NCI-H82 (cell line): ENCODE data around the gene ZCCHC2.

Source experiments
- DNase-seq: peaks from one replicate; lab custom pipeline; 2025; lab: John Stamatoyannopoulos, UW

The ZCCHC2 gene

DNA sequence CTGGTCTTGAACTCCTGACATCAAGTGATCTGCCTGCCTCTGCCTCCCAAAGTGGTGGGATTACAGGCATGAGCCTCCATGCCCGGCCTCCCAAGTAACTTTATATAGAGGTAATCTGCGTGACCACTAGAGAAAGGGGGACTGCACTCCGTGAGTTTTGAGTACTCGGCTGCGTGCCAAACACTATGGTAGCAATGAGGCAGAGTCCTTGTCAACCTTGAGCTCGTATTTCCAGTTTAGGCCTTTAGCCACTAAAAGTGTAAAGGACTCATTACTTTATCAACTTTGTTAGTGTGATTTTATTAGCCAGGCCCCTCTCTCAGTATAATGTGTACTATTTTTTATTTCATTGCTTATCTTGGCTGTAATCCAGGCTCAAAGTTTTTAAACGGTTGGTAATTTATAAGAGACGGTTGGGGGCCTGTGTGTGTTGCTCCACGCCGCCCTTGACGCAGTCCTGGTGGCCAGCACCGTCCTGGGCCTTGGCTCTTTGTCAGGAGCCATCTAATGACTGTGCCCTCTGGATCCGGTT is 56.2 kb downstream of the ZCCHC2 start:
- DNase-seq = no peak

- DNase-seq = no peak
Observed at GRCh38 chr18:62583376-62583775, 60.6 kb downstream of the ZCCHC2 start.

- peak; percentile 92 for DNase-seq
Observed at GRCh38 chr18:62584241-62585120, 61.7 kb downstream of the ZCCHC2 start.

GRCh38 chr18:62585274-62586150 is 62.7 kb downstream of the ZCCHC2 start:
- no peak for DNase-seq

GRCh38 chr18:62586151-62586774 is 63.4 kb downstream of the ZCCHC2 start:
- DNase-seq = peak; percentile 80

- DNase-seq = peak; percentile 48
Observed at GRCh38 chr18:62586781-62587487, 64.1 kb downstream of the ZCCHC2 start.

- no peak for DNase-seq
Observed at GRCh38 chr18:62587689-62588088, 64.9 kb downstream of the ZCCHC2 start.

DNA sequence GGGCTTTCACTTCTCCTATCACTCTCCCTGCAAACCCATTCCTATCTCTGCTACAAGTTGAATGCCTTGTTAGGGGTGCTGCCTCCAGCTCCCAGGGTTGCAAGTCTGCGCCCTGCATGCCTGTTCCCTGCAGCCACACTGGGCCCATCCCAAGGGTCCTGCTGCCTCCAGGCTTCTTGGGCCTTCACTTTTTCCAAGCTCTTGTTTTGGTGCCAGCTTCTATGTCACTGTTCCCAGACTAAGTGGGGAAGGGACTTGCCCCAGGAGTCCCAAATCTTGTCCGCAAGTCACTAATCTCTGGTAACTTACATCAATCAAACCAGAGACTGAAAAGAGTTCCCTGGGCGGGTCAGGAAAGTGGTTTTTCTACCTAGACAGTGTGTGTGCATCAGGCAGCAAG is 65.4 kb downstream of the ZCCHC2 start:
- no peak for DNase-seq

DNA sequence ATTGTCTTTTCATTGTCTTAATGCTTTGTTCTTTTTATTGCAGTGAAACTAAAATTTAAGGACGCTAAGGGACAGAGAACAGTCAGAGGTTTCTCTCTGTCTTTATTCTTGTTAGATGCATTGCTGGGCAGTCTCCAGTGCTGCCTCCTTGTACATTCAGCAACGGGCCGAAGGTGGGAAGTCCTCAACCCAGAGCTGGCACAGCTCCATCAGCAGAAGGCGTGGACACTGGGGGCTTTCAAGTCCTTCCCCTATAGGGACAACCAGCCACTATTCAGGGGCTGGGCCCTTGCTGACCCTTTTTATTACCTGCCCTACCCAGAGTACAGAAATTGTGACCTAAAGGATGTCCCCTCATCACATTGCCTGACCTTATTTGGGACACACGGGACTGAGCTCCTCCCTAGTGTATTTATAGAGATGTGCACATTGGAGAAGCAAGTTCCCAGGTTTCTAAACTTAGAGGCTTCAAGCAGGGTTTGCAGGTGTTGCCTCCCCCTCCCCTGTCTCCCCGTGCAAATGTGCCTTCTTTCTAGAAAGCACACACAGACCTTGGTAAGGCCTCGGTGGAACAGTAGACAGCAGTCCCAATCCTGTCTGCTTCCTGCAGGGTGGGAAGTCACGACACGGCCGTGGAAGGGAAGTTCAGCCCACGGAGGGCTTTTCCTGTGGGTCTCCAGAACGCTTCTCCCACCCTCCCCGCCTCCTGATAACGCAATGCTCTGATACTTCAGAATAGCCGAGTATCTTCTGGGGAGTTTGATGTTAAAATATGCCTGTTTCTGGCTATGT is 68.2 kb downstream of the ZCCHC2 start:
- DNase-seq = no peak

GRCh38 chr18:62596145-62597005 is 73.5 kb downstream of the ZCCHC2 start:
- no peak for DNase-seq

- DNase-seq = no peak
Observed at GRCh38 chr18:62601871-62602270, 79.0 kb downstream of the ZCCHC2 start.

- DNase-seq = no peak
Observed at GRCh38 chr18:62602706-62603105, 79.9 kb downstream of the ZCCHC2 start.

DNA sequence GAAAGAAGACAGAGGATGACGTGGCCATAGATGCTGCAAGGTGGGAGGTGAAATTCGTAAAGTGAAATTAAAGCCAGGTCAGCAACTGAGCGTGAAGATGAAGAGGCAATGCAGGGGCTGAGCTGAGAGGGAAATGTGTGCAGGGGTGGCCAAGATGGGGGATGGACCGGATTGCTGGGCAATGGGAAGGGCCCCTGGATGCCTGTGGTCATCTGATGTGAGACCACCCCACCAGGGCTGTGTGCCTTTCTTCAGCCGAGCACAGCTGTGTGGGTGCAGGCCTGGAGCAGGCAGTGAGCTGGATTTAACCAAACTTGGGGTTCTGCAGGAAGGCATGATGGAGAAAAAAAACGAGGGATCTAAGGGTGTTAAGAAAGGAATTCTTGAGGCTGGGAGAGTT is 80.4 kb downstream of the ZCCHC2 start:
- DNase-seq = no peak

DNA sequence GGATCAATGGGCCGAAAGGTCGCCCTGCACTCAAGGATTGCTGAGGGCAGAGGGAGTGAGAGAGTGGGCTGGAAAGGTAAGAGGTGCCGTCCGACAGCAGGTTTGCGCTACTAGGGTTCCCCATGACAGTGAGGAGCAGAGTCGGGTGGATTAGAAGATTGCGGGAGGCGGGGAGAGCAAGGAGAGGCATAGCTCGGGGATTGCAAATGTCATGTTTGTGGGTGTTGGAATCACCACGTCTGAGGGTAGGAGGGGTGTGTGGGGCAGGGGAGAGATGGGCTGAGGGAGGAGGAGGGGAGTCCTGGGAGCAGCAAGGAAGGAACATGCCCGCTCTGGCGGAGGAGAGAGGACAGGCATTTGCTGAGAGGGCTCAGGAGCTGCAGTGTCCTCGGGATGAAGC is 81.2 kb downstream of the ZCCHC2 start:
- DNase-seq = no peak

GRCh38 chr18:62605685-62606084 is 82.9 kb downstream of the ZCCHC2 start:
- no peak for DNase-seq

- no peak for DNase-seq
Observed at GRCh38 chr18:62606106-62606505, 83.3 kb downstream of the ZCCHC2 start.

DNA sequence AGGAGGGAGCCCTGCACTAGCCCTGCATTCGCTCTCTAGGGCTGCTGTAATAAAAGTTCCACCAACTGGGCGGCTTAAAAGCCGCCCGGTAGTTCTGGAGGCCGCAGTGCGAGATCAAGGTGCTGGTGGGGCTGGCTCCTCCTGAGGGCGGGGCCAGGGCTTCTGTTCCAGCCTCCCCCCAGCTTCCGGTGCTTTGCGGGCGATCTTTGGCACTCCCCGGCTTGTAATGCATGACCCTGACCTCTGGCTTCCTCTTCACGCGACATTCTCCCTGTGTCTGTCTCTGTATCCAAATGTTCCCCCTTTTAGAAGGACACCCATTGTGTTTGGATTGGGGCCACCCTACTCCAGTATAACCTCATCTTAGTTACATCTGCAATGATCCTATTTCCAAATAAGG is 84.5 kb downstream of the ZCCHC2 start:
- no peak for DNase-seq

GRCh38 chr18:62607708-62608428 is 85.0 kb downstream of the ZCCHC2 start:
- no peak for DNase-seq

DNA sequence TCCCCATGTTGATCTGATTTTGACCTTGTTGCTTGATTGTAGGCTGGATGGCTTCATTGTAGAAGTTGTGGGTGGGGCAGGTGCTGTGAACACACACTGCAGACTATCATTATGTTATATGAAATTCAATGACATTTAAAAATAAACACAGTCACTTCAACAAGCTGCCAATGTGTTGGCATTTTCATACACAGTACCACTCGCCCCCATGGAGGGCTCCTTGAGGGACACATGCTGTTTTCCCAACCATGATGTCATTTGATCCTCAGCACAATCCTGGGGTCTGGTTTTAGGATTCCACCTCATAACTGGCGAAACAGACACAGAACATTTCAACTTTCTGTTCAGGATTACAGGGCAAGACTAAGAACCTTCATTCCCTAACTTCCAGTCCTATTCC is 86.9 kb downstream of the ZCCHC2 start:
- no peak for DNase-seq
